Measurements from ENCODE around the gene SALL2. TPM values are rescaled to one million over a fixed set of nuclear protein-coding genes. Genes with fewer than 3 reads are reported as not detected.

The SALL2 gene
- total RNA-seq, 1 experiment from 2014 or later = 239 TPM

- CTCF ChIA-PET = interaction anchor here (0.6 kb wide), 1 partner anchor 39 kb away, joined by 3 read pairs; no protein-coding TSS in a partner anchor
- Mint-ChIP-seq H3K4me1 (no peaks in the 10 kb centered on the region), H3K27ac (no peak overlapping the region), H3K4me3 (no peak overlapping the region), H3K27me3 (ENCODE audit: low read depth) (no peaks in the 10 kb centered on the region), H3K9me3 (peaks cover 8% of the 10 kb centered on the region), H3K36me3 (no peaks in the 10 kb centered on the region)
- no peak for TF ChIP-seq RELA (CRISPR knock-in tag; IDR thresholded peaks at IDR 0.05; ENCODE audit: borderline replicate concordance)
- TF ChIP-seq CBFB (CRISPR knock-in tag; IDR thresholded peaks at IDR 0.05; ENCODE audit: low read depth) = no peak
- TF ChIP-seq SP1 (CRISPR knock-in tag; conservative IDR thresholded peaks at IDR 0.05) = no peak
- no peak for TF ChIP-seq ELF4 (CRISPR knock-in tag; IDR thresholded peaks at IDR 0.05; ENCODE audit: low read depth)
- TF ChIP-seq GABPB1 (CRISPR knock-in tag; IDR thresholded peaks at IDR 0.05) = no peak
- no peak for TF ChIP-seq ZNF396 (CRISPR knock-in tag; IDR thresholded peaks at IDR 0.05; ENCODE audit: borderline replicate concordance)
- no peak for TF ChIP-seq ZNF219 (CRISPR knock-in tag; IDR thresholded peaks at IDR 0.05; ENCODE audit: borderline replicate concordance)
- no peak for TF ChIP-seq ERG (CRISPR knock-in tag; IDR thresholded peaks at IDR 0.05)
- TF ChIP-seq NFYB (CRISPR knock-in tag; conservative IDR thresholded peaks at IDR 0.05; ENCODE audit: low read depth) = no peak
- TF ChIP-seq SOX15 (CRISPR knock-in tag; IDR thresholded peaks at IDR 0.05) = no peak
- TF ChIP-seq ZNF425 (CRISPR knock-in tag; conservative IDR thresholded peaks at IDR 0.05) = no peak
- TF ChIP-seq SMAD4 (CRISPR knock-in tag; IDR thresholded peaks at IDR 0.05) = no peak
- no peak for TF ChIP-seq TEAD1 (CRISPR knock-in tag; IDR thresholded peaks at IDR 0.05)
- TF ChIP-seq ZSCAN18 (CRISPR knock-in tag; IDR thresholded peaks at IDR 0.05) = no peak
- no peak for TF ChIP-seq FOXP4 (CRISPR knock-in tag; IDR thresholded peaks at IDR 0.05)
- no peak for TF ChIP-seq PRDM15 (CRISPR knock-in tag; IDR thresholded peaks at IDR 0.05)
- no peak for DNase-seq (ENCODE audit: low spot score)
- ATAC-seq = peak; percentile 55; the same call in 1 of the 2 replicates
- POLR2A ChIA-PET = no interaction called here
These were observed 49.5 kb upstream of the SALL2 start for GRCh38 chr14:21575661-21576060.
